Measurements from ENCODE around the gene KLKB1. TPM values are rescaled to one million over a fixed set of nuclear protein-coding genes. Genes with fewer than 3 reads are reported as not detected.

Gene KLKB1
- total RNA-seq, 1 donor from 2014 or later, result 0.26 TPM

GRCh38 chr4:186307916-186308315 is 80.6 kb downstream of the KLKB1 start:
- no peak for DNase-seq (ENCODE audit: low read depth in 2 of 2)

Other genes with a start within 250 kb of the KLKB1 start
- gene TLR3, start 158.4 kb upstream of the KLKB1 start, total RNA-seq, result 0.51 and 0.76 TPM in 2 replicates
- 0.13 TPM in 2 replicates for gene FAM149A, start 122.8 kb upstream of the KLKB1 start, total RNA-seq
- gene CYP4V2, start 35.9 kb upstream of the KLKB1 start, total RNA-seq, result 3.1 and 4.3 TPM in 2 replicates
- not detected in 2 replicates for gene F11, start 38.7 kb downstream of the KLKB1 start, total RNA-seq

All from dermis microvascular lymphatic vessel endothelial cell (primary cell).